ENCODE measurements around the gene KRTAP1-3. TPM values are rescaled to one million over a fixed set of nuclear protein-coding genes. Genes with fewer than 3 reads are reported as not detected.
"Not testable (repeated sequence)": the region's sequence is repeated elsewhere in the genome, so short reads cannot be mapped to it uniquely, and the experiment has no call there.

KRTAP1-3 gene, protein sequence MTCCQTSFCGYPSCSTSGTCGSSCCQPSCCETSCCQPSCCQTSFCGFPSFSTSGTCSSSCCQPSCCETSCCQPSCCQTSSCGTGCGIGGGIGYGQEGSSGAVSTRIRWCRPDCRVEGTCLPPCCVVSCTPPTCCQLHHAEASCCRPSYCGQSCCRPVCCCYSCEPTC
- total RNA-seq = under 1 TPM in 4 of 8 experiments, not detected in 4; 0.25 to 0.56 (median 0.46) TPM

DNA sequence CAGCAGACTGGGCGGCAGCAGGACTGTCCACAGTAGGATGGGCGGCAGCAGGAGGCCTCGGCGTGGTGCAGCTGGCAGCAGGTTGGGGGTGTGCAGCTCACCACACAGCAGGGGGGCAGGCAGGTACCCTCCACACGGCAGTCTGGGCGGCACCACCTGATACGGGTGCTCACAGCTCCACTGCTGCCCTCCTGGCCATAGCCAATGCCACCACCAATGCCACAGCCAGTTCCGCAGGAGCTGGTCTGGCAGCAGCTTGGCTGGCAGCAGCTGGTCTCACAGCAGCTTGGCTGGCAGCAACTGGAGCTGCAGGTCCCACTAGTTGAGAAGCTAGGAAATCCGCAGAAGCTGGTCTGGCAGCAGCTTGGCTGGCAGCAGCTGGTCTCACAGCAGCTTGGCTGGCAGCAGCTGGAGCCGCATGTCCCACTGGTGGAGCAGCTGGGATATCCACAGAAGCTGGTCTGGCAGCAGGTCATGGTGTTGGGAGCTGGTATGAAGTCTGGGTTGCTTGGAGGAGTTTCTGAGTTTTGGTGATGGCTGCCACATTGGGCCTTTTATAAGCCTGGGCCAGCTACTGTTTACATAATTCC is at the start of gene KRTAP1-3:
Gene KRTAP1-3 (minus strand): TSS at position 529 of the 590 bp plus-strand sequence. CDS start 53 bp downstream, at position 476.
- H3K27ac ChIP-seq; in situ Hi-C loops (cut with MboI; ENCODE audit: low pct_unique_long_range_greater_than_20kb in 2 of 9, low sequenced_read_pairs in 9 of 9, unreplicated experiment in 9 of 9); H3K4me1 ChIP-seq (replicated peaks in 1 of 2); H3K4me3 ChIP-seq; ATAC-seq (replicated peaks in 6 of 8): not testable (repeated sequence)
- 70 to 100% (median 89%) methylated on average over 2 to 6 of the region's 10 CpGs; no CpG with 5 or more reads in 4 of the 10 experiments for WGBS, 10 experiments

- H3K27ac ChIP-seq; in situ Hi-C loops (cut with MboI; ENCODE audit: low pct_unique_long_range_greater_than_20kb in 2 of 9, low sequenced_read_pairs in 9 of 9, unreplicated experiment in 9 of 9); ATAC-seq (replicated peaks in 6 of 8); H3K4me1 ChIP-seq (replicated peaks in 1 of 2); H3K4me3 ChIP-seq: not testable (repeated sequence)
- WGBS, 10 experiments = 0 to 67% methylated on average over 1 of the region's 14 CpGs; no CpG with 5 or more reads in 8 of the 10 experiments
Measured at GRCh38 chr17:41084100-41084856, 49.6 kb upstream of the KRTAP1-3 start, which contains the start of gene KRTAP4-7. Gene KRTAP4-7 (plus strand): TSS chr17:41084150. CDS start chr17:41084207, 57 bp downstream.

- WGBS, 10 experiments = 60 to 71% methylated on average over 1 of the region's 2 CpGs; no CpG with 5 or more reads in 8 of the 10 experiments
- H3K4me1 ChIP-seq (replicated peaks in 1 of 2); H3K27ac ChIP-seq; H3K4me3 ChIP-seq; ATAC-seq (replicated peaks in 6 of 8); in situ Hi-C loops (cut with MboI; ENCODE audit: low pct_unique_long_range_greater_than_20kb in 2 of 9, low sequenced_read_pairs in 9 of 9, unreplicated experiment in 9 of 9): not testable (repeated sequence)
Measured at GRCh38 chr17:41083427-41083826, 48.8 kb upstream of the KRTAP1-3 start.

DNA sequence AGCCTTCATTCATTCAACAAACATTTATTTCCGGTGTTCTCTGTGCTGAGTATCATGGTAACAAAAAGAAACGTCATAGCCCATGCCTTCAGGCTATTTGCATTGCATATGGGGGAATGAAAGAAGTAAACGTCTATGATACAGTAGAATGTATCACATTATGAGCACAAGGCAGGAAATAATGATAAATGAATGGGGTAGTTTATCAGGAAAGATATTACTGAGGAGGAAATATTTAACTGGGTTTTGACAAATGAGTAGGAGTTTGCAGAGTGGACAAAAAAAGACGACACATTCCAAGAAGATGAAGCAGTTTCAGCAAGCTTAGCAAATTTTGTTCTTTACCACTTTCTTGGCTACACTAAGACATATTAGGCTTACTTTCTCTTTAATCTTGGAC is 48.0 kb upstream of the KRTAP1-3 start:
- in situ Hi-C loops (cut with MboI; ENCODE audit: low pct_unique_long_range_greater_than_20kb in 2 of 9, low sequenced_read_pairs in 9 of 9, unreplicated experiment in 9 of 9) = no loop called here
- Histone ChIP-seq H3K4me1 (replicated peaks in 1 of 2) (no peaks in the 10 kb centered on the region), H3K4me3 (no peak overlapping the region), H3K27ac (no peak overlapping the region)
- ATAC-seq (replicated peaks in 6 of 8) = peak in 2 of 8 experiments; percentile 37 to 59
- 25 to 79% (median 58%) methylated on average over 1 to 4 of the region's 4 CpGs for WGBS, 10 experiments

DNA sequence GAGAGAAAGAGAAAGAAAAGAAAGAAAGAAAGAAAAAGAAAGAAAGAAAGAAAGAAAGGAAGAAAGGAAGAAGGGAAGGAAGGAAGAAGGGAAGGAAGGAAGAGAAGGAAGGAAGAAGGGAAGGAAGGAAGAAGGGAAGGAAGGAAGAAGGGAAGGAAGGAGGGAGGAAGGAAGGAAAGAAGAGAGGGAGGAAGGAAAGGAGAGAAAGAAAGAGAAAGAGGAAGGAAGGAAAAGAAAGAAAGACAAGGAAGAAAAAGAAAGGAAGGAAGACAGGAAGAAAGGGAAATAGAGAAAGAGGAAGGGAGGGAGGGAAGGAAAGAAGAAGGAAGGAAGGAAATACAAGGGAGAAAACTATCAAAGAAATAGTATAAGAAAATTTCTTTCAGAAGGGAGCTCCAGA is 42.1 kb upstream of the KRTAP1-3 start:
- in situ Hi-C loops (cut with MboI; ENCODE audit: low pct_unique_long_range_greater_than_20kb in 2 of 9, low sequenced_read_pairs in 9 of 9, unreplicated experiment in 9 of 9) = no loop called here
- no peak overlapping the region for H3K4me3 ChIP-seq
- no peak overlapping the region for H3K27ac ChIP-seq
- ATAC-seq (replicated peaks in 6 of 8) = no peak
- peaks cover 0 to 3% of the 10 kb centered on the region in 2 donors for H3K4me1 ChIP-seq (replicated peaks in 1 of 2)

DNA sequence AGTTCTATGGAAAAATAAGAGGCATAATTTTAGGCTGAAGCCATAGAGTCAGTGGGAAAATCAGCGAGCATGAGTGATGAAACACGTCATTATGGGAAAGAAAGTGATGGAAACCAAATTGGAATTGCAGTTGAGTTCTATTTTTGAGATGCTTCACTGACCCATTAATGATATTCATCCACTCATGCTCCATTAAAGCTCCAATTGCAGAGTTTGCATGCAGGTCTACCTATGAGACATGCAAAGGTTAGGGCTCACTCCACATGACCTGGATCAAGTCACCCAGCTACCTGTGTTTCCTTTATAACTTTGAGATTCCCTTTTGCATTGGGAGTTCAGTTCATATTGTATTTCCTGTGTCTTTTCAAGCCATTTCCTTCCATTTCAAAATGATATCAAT is 39.0 kb upstream of the KRTAP1-3 start:
- in situ Hi-C loops (cut with MboI; ENCODE audit: low pct_unique_long_range_greater_than_20kb in 2 of 9, low sequenced_read_pairs in 9 of 9, unreplicated experiment in 9 of 9) = no loop called here
- WGBS, 10 experiments = 60 to 100% (median 80%) methylated on average over 1 to 2 of the region's 2 CpGs; no CpG with 5 or more reads in 2 of the 10 experiments
- no peak overlapping the region for H3K4me3 ChIP-seq
- H3K27ac ChIP-seq = no peak overlapping the region
- peak in 1 of 8 experiments; percentile 13 for ATAC-seq (replicated peaks in 6 of 8)
- H3K4me1 ChIP-seq (replicated peaks in 1 of 2) = peaks cover 0 to 3% of the 10 kb centered on the region in 2 donors

- peaks cover 0 to 3% of the 10 kb centered on the region in 2 donors for H3K4me1 ChIP-seq (replicated peaks in 1 of 2)
- no peak overlapping the region for H3K4me3 ChIP-seq
- no peak for ATAC-seq (replicated peaks in 6 of 8)
- no peak overlapping the region for H3K27ac ChIP-seq
- in situ Hi-C loops (cut with MboI; ENCODE audit: low pct_unique_long_range_greater_than_20kb in 2 of 9, low sequenced_read_pairs in 9 of 9, unreplicated experiment in 9 of 9) = no loop called here
- WGBS, 10 experiments = 88 to 100% (median 97%) methylated on average over 1 to 5 of the region's 5 CpGs; no CpG with 5 or more reads in 3 of the 10 experiments
Measured at GRCh38 chr17:41071606-41072360, 37.1 kb upstream of the KRTAP1-3 start.

- H3K4me3 ChIP-seq = no peak overlapping the region
- ATAC-seq (replicated peaks in 6 of 8) = no peak
- H3K27ac ChIP-seq = no peak overlapping the region
- WGBS, 10 experiments = 50 to 100% (median 83%) methylated on average over 1 to 3 of the region's 3 CpGs; no CpG with 5 or more reads in 3 of the 10 experiments
- in situ Hi-C loops (cut with MboI; ENCODE audit: low pct_unique_long_range_greater_than_20kb in 2 of 9, low sequenced_read_pairs in 9 of 9, unreplicated experiment in 9 of 9) = no loop called here
- peaks cover 0 to 3% of the 10 kb centered on the region in 2 donors for H3K4me1 ChIP-seq (replicated peaks in 1 of 2)
Measured at GRCh38 chr17:41069031-41069430, 34.4 kb upstream of the KRTAP1-3 start.

DNA sequence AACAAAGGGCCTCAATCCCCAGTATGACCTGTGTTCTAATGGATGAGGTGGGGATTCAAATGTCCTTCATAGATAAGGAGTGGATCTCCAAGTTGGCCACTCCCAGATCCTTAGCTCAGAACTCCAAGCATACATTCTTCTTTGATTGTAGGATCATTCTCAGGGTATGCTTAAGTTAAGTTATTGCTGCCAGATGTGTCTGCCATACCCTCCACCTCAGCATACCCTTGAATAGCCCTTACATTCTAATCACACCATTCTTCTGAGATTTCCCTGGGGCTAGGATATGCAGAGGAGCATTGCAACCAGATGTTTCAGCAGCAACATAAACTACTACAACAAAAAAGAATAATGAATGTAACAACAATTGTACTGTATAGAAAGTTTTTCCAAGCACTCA is 32.6 kb upstream of the KRTAP1-3 start:
- ATAC-seq (replicated peaks in 6 of 8) = peak in 3 of 8 experiments; percentile 83 to 93 (median 89)
- H3K4me3 ChIP-seq = no peak overlapping the region
- H3K27ac ChIP-seq = no peak overlapping the region
- no peaks in the 10 kb centered on the region for H3K4me1 ChIP-seq (replicated peaks in 1 of 2)
- in situ Hi-C loops (cut with MboI; ENCODE audit: low pct_unique_long_range_greater_than_20kb in 2 of 9, low sequenced_read_pairs in 9 of 9, unreplicated experiment in 9 of 9) = no loop called here

DNA sequence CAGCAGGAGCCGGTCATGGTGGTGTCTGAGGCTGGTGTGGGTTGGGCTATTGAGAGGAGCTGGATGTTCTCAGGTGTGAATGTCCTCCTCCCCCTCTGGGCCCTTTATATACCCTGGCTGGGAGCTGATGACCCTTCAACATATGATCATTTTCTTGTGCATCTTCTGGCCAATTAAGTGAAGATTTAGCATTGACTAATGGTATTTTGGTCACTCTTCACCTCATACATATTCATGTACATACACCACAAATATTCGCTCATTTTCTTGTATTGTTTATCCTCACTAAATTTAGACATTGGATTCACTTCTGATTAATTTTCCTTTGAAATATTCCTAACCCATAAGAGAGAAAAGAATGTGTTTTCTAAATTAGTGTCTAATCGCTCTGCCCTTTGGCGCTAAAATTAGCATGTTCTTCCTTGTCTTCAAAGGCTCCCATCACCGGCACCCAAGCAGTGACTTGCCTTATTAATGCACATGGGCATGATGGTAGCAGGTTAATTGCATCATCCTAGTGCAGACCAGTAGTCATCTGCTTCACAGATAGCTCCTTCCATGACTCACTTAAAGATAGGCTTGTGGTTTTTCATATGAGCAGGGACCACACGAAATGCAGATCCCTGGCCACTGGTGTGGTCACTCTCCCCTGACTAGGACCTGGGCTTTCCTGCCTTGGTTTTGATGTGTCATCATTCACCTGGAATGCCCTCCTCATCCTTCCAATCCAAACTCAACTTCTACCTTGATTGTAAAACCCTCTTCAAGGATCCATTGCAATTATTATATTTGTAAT is 31.4 kb upstream of the KRTAP1-3 start, which contains the start of gene KRTAP2-4:
Gene KRTAP2-4 (minus strand): TSS at position 51 of the 796 bp plus-strand sequence. CDS start 34 bp downstream, at position 17.
- ATAC-seq (replicated peaks in 6 of 8) = peak in 6 of 8 experiments; percentile 16 to 90 (median 56)
- WGBS, 10 experiments = 51 to 100% (median 91%) methylated on average over 1 to 5 of the region's 6 CpGs
- H3K4me3 ChIP-seq = no peak within 1 kb of the TSS
- in situ Hi-C loops (cut with MboI; ENCODE audit: low pct_unique_long_range_greater_than_20kb in 2 of 9, low sequenced_read_pairs in 9 of 9, unreplicated experiment in 9 of 9) = no loop called here
- H3K27ac ChIP-seq = no peak within 1 kb of the TSS
- H3K4me1 ChIP-seq (replicated peaks in 1 of 2) = no peaks in the 10 kb centered on the region

DNA sequence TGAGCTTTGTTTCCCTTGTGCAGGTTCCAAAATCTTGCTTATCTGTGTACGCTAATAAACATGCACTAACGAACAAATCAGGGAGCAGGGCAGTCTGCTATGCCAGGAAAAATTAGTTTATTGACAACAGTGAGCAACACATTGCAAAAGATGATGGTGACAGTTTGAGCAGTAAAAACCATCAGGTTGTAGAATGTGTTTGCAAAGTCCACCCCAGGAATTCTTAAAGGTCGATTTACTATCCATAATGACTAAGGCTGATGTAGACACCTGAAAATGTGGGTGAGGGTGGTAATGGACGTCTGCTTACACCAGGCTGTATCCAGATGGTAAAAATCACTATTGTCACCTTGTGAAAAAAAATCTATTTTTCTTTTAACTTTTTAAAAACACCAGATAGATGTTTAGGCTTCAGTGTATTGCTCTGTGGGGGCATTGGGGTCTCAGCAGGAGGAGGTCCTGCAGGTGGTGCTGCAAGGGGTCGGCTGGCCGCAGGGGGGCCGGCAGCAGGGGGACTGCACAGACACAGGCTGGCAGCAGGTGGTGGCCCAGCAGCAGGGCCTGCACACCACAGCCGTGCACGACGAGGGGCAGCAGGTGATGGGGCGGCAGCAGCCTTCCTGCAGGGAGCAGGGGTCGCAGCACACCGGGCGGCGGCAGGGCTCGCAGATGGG is 30.5 kb upstream of the KRTAP1-3 start:
- WGBS, 10 experiments = 46 to 95% (median 78%) methylated on average over 1 to 4 of the region's 16 CpGs; no CpG with 5 or more reads in 1 of the 10 experiments
- in situ Hi-C loops (cut with MboI; ENCODE audit: low pct_unique_long_range_greater_than_20kb in 2 of 9, low sequenced_read_pairs in 9 of 9, unreplicated experiment in 9 of 9); H3K4me1 ChIP-seq (replicated peaks in 1 of 2); ATAC-seq (replicated peaks in 6 of 8); H3K27ac ChIP-seq; H3K4me3 ChIP-seq: not testable (repeated sequence)

GRCh38 chr17:41064301-41064700 is 29.6 kb upstream of the KRTAP1-3 start:
- WGBS, 10 experiments = 56 to 100% (median 87%) methylated on average over 1 of the region's 1 CpG; no CpG with 5 or more reads in 1 of the 10 experiments
- no peak overlapping the region for H3K27ac ChIP-seq
- H3K4me1 ChIP-seq (replicated peaks in 1 of 2) = no peaks in the 10 kb centered on the region
- in situ Hi-C loops (cut with MboI; ENCODE audit: low pct_unique_long_range_greater_than_20kb in 2 of 9, low sequenced_read_pairs in 9 of 9, unreplicated experiment in 9 of 9) = no loop called here
- H3K4me3 ChIP-seq = no peak overlapping the region
- ATAC-seq (replicated peaks in 6 of 8) = no peak
